Stimulated activated effector memory CD8-positive, alpha-beta T cell treated with anti-CD3 and anti-CD28 coated beads, Interleukin-12 subunit alpha, Interleukin-12 subunit beta, amount 100 ng/mL, for 72 hours (primary cell): ENCODE results near the gene LAMC3.
A peak's percentile ranks its signal among the peaks of the same experiment; 100 is the strongest.

ENCODE experiments used
- ATAC-seq: fragments of 150-1000 bp; cut with Tn5 transposase; 2 replicates; pipeline ENCODE4 v1.10.0; 2021
- DNase-seq, 2 donors: peaks; one replicate each; pipeline ENCODE4 v3.0.0; 2021 to 2022; ENCODE audit warnings: low spot score in 2 of 2
- H3K27ac Mint-ChIP-seq: one replicate; pipeline ENCODE4 v1.8.0; 2022; ENCODE audit warnings: mild to moderate bottlenecking, mixed read lengths
- H3K36me3 Mint-ChIP-seq: one replicate; pipeline ENCODE4 v1.8.0; 2022; ENCODE audit warnings: mild to moderate bottlenecking, mixed read lengths
- H3K4me1 Mint-ChIP-seq: one replicate; pipeline ENCODE4 v1.8.0; 2022; ENCODE audit warnings: mixed read lengths
- H3K4me3 Mint-ChIP-seq: one replicate; pipeline ENCODE4 v1.8.0; 2022; ENCODE audit warnings: mild to moderate bottlenecking, mixed read lengths
- H3K9me3 Mint-ChIP-seq: one replicate; pipeline ENCODE4 v1.8.0; 2022; ENCODE audit warnings: mixed read lengths

LAMC3 gene

DNA sequence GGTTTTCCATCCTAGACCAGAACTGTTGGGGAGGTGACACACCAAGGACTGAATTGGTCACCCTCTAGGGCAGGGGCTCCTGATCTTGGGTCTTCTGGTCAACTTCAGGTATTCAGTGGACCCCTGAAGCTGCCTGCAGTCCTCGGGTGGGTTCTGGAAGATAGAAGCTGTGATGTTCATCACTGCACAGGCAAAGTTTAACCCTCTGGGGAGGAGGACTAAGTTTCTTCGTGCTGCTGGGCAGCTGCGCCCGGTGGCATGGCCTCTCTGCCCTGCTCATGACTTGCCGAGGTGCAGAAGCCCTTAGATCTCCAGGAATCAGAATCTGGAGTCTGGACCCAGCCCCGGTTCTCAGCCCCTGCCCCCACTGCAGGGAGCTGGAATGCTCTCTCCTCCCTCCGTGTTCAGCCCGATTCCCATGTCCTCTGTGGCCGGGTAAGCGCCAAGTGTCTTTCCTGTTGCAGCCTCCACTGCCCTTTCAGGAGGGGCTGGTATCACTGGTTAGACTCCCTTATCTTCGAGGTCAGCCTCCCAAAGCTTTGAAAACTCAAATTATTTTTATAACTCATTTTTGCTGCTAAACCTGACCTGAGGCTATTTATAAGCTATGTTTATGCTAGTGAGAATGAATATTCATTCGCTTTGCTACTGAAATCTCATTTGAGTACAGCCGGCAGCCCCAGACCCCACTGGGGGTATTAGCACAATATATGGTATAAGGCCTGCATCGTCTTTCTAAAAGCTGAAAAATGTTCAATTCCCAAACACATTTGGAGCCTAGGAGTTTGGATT, 1.7 kb downstream of the LAMC3 start:
- ATAC-seq (no peak), DNase-seq (no peak)
- Mint-ChIP-seq H3K27ac (no peak overlapping the region), H3K36me3 (no peaks in the 10 kb centered on the region), H3K4me3 (no peak overlapping the region), H3K9me3 (no peaks in the 10 kb centered on the region), H3K4me1 (no peaks in the 10 kb centered on the region)

DNA sequence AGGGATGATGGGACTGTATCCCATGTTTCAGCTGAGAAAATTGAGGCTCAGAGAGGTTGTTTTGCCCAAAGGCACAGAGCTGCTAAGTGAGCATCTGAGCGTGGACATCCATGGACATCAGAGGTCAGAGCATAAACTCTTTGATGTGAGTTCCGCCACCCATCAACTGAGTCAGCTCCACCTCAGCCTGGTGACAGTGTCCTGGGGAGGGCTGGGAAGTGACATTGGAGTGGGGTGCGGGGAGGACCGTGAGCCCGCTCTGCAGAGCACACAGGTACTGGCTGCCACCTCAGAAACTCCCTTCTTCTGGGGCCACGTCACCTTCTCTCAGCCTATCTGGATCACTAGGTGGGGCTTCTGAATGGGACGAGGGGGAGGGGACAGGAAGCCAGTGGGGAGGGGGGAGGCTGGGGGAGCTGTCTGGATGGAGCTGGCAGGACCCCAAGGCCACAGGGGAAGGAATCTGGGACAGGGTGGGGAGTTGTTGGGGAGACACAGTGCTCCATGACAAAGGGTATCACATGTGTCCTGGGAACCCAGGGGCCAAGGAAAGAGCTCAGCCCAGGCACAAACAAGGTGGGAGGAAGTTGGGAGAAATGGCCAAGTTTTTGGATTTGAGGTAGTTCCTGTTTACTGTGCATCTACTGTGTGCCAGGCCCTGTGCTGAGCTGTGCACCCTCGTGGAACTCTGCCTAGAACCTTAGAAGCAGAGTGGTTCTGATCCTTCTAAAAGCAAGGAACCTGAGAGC, 2.5 kb downstream of the LAMC3 start:
- H3K4me3 Mint-ChIP-seq: no peak overlapping the region
- no peak for DNase-seq
- no peaks in the 10 kb centered on the region for H3K4me1 Mint-ChIP-seq
- no peaks in the 10 kb centered on the region for H3K9me3 Mint-ChIP-seq
- no peaks in the 10 kb centered on the region for H3K36me3 Mint-ChIP-seq
- no peak for ATAC-seq
- no peak overlapping the region for H3K27ac Mint-ChIP-seq

DNA sequence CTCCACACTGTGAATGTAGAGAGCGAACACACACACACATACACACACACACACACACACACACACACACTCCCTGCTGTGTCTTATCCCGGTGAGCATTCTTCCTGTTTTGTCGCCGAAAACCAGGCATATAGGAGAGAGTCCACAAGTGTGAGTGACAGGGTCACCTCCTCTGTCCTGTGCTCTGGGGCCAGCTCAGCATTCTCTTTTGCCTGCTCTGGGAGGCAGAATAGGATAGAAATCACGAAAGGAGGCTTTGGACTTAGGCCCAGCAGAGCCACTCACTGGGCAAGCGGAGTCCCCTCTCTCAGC, 3.0 kb downstream of the LAMC3 start:
- Mint-ChIP-seq H3K4me1 (no peaks in the 10 kb centered on the region), H3K36me3 (no peaks in the 10 kb centered on the region), H3K9me3 (no peaks in the 10 kb centered on the region), H3K27ac (no peak overlapping the region), H3K4me3 (no peak overlapping the region)
- DNase-seq (no peak), ATAC-seq (no peak)

DNA sequence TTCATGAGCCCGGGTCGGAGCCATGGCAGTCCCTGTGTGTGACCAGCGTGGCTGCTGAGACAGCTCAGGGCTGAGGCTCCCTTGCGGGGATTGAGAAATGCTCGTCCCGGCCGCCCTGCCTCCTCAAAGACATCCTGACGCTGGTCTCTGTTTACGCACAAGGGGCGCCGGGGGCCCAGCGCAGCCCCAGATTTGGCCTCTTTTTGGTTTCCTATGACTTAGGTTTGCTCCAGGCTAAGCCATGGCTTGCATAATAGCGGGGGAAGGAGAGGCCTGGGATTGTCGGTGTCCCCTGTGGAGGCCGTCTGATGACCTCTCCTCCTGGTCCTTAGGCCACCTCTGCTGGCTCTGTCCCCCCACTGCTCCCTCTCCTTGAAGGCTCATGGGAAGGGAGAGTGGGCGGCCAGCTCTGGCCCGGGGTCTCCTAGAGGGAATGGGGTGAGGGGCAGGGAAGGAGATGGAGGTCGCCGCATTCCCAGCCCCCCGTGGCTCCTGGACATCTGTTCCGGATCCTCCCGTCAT, 3.5 kb downstream of the LAMC3 start:
- no peak for ATAC-seq
- Mint-ChIP-seq H3K4me3 (no peak overlapping the region), H3K4me1 (no peaks in the 10 kb centered on the region), H3K36me3 (no peaks in the 10 kb centered on the region), H3K9me3 (no peaks in the 10 kb centered on the region), H3K27ac (no peak overlapping the region)
- no peak for DNase-seq

DNA sequence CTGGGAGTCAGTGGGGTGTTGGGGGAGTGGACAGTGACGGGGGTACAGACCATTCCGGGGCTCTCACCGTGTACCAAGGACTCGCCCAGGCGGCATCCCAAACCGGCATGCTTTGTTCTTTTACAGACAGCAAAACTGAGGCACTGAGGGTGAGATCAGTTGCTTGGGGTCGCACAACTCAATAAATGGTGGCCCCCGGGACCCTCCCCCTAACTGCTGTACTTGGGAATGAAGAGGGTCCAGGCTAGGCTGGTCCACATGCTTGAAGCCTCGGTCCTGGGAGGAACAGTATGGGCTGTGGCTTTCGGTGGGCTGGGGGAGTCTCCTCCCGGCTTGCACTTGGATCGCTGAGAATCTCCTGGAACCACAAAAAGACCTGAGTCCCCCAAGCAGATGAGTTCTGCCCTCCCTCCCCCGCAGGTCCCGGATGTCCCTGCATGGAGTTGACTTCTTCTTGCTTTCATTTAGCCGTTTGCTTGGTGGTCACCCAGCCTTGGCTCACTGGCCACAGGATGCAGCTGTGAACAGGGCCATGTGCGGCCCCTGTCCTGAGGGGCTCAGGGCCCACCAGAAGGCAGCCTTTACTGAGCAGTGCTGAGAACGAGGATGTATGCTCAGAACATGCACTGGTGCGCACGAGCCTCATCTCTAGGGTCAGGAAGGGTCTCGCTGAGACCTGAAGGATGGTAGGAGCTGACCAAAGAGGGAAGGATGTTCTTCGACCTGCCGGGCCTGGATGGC, 4.2 kb downstream of the LAMC3 start:
- Mint-ChIP-seq H3K36me3 (no peaks in the 10 kb centered on the region), H3K4me1 (no peaks in the 10 kb centered on the region), H3K27ac (no peak overlapping the region), H3K9me3 (no peaks in the 10 kb centered on the region), H3K4me3 (no peak overlapping the region)
- DNase-seq (no peak), ATAC-seq (no peak)

DNA sequence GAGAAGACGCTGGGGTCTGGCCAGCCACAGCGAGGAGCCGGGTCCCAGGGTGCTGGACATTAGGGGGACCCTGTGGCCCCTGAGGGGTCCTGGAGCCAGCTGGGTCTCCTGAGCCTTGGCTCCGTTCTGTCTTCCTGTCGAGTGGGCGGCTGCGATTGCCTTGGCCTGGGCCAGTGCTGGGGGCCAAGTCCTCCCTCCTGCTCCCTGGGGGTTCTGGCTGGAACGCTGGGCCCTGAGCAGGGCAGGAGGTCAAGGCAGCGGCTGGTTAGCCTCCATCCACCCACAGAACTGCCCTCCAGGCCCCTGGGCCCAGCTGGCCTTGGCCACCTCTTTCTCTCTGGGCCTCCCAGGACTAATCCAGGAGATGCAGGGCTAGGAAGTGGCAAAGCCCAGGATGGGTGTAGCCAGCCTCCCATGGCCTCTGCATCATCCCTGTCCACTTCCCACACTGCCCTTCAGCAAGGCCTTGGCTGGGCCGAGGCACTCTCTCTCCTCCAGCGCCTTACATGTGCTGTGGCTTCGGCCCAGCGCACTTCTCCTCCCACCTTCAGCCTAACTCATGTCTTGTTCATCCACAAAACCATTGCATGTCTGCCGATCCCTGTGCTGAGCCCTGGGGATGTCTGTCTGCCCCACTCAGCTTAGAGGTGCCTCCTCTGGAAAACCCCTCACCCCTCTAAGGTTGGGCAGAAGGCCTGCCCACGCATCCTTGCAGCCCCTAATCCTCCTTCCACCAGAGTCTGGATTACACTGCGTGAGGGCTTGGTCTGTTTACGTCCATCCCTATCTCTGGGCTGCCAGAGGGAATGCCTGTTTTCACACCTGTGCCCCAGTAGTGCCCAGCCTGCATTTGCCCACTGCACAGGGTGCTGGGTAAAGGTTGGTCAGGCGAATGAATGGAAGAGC, 5.0 kb downstream of the LAMC3 start:
- ATAC-seq (peak; percentile 3), DNase-seq (no peak)
- H3K4me3 Mint-ChIP-seq: no peak overlapping the region
- H3K36me3 Mint-ChIP-seq: no peaks in the 10 kb centered on the region
- no peaks in the 10 kb centered on the region for H3K4me1 Mint-ChIP-seq
- H3K9me3 Mint-ChIP-seq: no peaks in the 10 kb centered on the region
- no peak overlapping the region for H3K27ac Mint-ChIP-seq

DNA sequence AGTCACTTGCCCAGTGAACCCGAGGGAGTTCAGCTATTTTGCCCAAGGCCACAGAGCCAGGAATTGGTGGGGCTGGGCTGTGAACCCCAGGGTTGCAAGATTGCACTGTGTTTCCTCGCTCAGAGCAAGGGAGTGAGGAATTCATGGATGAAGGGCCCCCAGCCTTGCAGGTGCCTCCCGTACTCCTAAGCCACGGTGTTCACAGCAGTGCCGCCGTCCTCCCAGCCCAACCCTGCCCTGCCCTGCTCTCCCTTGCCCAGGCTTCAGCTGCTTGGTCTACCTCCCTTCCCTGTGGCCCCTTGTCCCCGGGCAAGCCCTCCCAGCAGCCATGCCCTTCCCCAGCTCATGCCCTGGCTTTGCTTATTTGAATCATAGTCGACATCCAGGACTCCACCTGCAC, 6.1 kb downstream of the LAMC3 start:
- DNase-seq: no peak
- Mint-ChIP-seq H3K27ac (no peak overlapping the region), H3K36me3 (no peaks in the 10 kb centered on the region), H3K4me1 (no peaks in the 10 kb centered on the region), H3K9me3 (no peaks in the 10 kb centered on the region), H3K4me3 (no peak overlapping the region)
- no peak for ATAC-seq

DNA sequence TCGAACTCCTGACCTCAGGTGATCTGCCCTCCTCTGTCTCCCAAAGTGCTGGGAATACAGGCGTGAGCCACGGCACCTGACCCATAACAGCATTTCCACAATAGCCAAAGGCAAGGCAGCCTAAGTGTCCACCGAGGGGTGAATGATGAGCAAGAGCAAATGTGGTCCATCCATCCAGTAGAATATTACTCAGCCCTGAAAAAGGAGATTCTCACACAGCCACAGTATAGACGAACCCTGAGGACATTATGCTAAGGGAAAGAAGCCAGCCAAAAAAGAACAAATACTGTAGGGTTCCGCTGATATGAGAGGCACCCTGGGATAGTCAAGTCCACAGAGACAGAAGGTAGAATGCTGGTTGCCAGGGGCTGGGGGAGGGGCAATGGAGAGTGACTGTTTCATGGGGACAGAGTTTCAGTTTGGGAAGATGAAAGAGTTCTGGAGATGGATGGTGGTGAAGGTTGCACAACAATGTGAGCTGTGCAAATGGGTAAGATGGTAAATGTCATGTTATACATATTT, 7.0 kb downstream of the LAMC3 start:
- Mint-ChIP-seq H3K4me3 (no peak overlapping the region), H3K4me1 (no peaks in the 10 kb centered on the region), H3K9me3 (no peaks in the 10 kb centered on the region), H3K27ac (no peak overlapping the region), H3K36me3 (no peaks in the 10 kb centered on the region)
- ATAC-seq: no peak
- no peak for DNase-seq

DNA sequence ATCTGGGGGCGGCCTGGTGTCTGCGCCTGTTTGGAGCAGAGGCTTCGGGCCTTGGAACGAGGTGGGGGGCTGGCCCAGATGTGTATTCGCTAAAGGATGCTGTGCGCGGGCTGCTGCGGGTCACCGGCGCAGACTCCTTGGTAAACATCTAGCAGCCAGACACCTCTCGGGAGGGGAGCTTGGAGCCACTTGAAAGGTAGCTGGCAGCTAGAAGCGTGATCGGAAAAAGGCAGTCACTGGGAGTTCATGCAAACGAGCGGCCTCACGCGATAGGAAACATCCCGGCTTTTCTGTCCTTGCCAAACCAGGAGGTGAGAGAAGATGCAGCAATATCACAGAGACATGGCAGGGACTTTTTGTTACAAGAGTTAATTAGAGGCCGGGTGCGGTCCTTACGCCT, 8.1 kb downstream of the LAMC3 start:
- ATAC-seq: no peak
- no peaks in the 10 kb centered on the region for H3K4me1 Mint-ChIP-seq
- no peaks in the 10 kb centered on the region for H3K9me3 Mint-ChIP-seq

DNA sequence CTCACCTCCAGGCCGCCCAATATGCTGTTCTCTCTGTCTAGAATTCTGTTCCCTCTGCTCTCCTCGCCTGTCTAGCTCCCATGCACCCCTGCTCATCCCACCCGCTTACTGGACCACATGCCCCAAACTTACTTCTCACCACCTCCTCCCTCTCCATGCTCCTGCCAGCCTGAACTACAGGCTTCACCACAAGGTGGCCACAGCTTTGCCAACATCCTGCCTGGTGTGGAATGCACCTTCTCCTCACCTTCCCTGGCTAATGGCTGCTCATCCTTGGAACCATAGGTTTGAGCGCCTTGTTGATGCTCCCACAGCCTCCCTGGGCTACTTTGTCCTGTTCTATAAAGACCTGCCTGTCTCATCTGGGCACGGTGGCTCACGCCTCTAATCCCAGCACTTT, 9.6 kb downstream of the LAMC3 start:
- no peaks in the 10 kb centered on the region for H3K36me3 Mint-ChIP-seq
- no peaks in the 10 kb centered on the region for H3K4me1 Mint-ChIP-seq
- no peaks in the 10 kb centered on the region for H3K9me3 Mint-ChIP-seq
- H3K4me3 Mint-ChIP-seq: no peak overlapping the region
- DNase-seq: no peak
- H3K27ac Mint-ChIP-seq: no peak overlapping the region
- no peak for ATAC-seq

More for the DNA sequence above, 8.1 kb downstream of the LAMC3 start:
- Mint-ChIP-seq H3K27ac (no peak overlapping the region), H3K4me3 (no peak overlapping the region), H3K36me3 (no peaks in the 10 kb centered on the region)
- DNase-seq: no peak

DNA sequence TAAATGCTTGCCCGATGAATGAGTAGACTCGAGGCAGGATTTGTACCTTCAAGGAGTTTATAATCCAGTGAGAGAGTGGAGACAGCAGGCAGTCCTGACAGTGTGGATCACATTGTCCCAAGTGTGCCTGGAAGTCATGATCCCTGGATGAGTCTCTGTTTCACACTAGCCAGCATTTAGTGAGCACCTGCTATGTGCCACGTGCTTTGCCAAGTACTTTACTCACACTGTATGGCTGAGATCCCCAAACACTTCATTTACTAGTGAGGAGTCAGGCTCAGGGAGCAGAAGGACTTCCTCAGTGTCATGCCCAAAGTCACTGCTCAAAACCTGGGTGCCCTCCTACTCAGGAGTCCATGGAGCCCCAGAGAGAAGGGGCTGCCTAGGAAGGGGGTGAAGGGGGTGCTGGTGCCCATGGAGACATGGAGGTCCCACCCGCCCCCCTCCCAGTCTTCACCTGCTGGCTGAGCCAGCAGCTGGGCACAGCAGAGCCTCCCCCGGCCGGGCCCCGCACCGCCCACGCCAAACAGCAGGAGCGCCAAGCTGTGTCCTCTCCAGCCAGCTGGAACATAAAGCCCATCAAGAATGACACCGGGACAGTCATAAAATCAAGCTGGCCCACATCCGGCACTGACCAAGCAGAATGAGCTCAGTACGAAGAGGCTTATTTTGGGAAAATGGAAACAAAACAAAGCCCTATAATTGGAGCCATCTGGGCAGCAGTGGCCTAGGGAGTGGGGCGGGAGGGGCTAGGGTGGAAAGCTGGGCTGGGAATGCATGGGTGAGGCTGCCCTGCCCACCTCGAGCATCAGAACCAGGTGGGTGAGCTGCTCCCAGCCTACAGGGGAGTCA, 10.6 kb downstream of the LAMC3 start:
- no peak for ATAC-seq
- no peak overlapping the region for H3K27ac Mint-ChIP-seq
- H3K36me3 Mint-ChIP-seq: no peaks in the 10 kb centered on the region
- no peak for DNase-seq
- H3K4me1 Mint-ChIP-seq: no peaks in the 10 kb centered on the region
- H3K4me3 Mint-ChIP-seq: no peak overlapping the region
- no peaks in the 10 kb centered on the region for H3K9me3 Mint-ChIP-seq

DNA sequence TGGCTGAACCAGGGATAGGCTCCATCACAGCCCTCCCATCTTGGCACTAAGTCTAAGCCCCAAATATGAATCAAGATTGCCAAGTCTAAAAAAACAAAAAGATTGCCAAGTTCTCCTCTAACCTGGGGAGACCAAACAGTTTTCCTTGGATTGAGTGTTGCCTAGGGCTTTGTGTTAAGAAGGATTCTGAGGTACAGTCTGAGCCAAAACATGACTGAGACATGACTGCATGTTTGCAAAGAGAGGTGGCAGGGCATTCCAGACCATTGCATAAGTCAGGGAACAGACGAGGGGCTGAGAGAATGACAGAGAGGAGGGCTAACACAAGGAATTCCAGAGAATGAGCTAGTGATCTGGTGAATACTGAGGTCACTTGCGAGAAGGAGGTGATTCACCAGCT, 11.4 kb downstream of the LAMC3 start:
- Mint-ChIP-seq H3K36me3 (no peaks in the 10 kb centered on the region), H3K27ac (no peak overlapping the region), H3K4me1 (no peaks in the 10 kb centered on the region), H3K4me3 (no peak overlapping the region), H3K9me3 (no peaks in the 10 kb centered on the region)
- no peak for DNase-seq
- ATAC-seq: no peak

DNA sequence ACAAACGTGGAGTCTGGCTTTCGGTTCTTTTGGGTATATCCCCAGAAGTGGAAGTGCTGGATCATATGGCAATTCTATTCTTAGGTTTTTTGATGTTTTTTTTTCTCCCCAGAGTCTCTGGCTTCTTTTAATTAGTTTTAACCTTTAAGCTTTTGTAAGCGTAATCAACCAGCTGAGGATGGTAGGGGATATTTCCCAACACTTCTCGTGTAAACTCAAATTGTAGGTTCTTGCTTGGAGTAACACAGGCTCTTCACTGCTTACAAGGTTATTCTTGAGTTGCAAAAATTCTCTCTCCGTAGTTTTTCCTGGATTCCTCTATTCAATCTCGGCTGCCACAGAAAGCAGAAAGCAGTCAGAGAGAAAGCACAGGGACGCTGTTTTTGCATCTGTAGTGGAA, 11.9 kb downstream of the LAMC3 start:
- Mint-ChIP-seq H3K36me3 (no peaks in the 10 kb centered on the region), H3K4me3 (no peak overlapping the region), H3K27ac (no peak overlapping the region), H3K9me3 (no peaks in the 10 kb centered on the region), H3K4me1 (no peaks in the 10 kb centered on the region)
- no peak for DNase-seq
- no peak for ATAC-seq

DNA sequence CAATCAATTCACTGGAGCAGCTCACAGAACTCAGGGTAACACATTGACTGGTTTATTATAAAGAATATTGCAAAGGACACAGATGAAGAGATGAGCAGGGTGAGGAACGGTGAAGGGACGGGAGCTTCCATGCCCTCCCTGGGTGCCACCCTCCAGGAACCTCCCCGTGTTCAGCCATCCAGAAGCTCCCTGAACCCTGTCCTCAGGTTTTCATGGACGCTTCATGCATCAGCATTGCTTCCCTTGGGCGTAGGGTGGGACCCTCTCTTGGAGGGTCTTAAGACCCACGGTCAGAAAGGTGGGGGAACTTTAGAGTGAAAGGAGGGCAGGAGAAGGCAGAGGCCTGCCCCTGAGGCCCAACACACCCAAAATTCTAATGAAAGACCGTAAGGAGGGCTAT, 12.8 kb downstream of the LAMC3 start:
- Mint-ChIP-seq H3K4me1 (no peaks in the 10 kb centered on the region), H3K4me3 (no peak overlapping the region), H3K27ac (no peak overlapping the region), H3K36me3 (no peaks in the 10 kb centered on the region), H3K9me3 (no peaks in the 10 kb centered on the region)
- DNase-seq: no peak
- ATAC-seq: no peak
